ENCODE data around the gene ACSF3. TPM values are rescaled to one million over a fixed set of nuclear protein-coding genes. Genes with fewer than 3 reads are reported as not detected.

Gene ACSF3
- total and polyA plus RNA-seq, 2 of the 4 experiments (the other 2 are of a cell fraction): 9.5 to 14.2 TPM

- Histone ChIP-seq H2AK5ac (ENCODE audit: low read depth, low read length) (no peak overlapping the region), H3K79me1 (ENCODE audit: low read depth in 1 of 2, low read length in 2 of 2) (no peaks in the 10 kb centered on the region), H3K18ac (ENCODE audit: low read depth, low read length) (no peak overlapping the region), H2AK9ac (replicated peaks; ENCODE audit: low read depth, low read length, poor library complexity) (no peak overlapping the region), H2AFZ (replicated peaks; ENCODE audit: low read length, poor library complexity) (no peak overlapping the region), H3K14ac (replicated peaks; ENCODE audit: low read depth, low read length) (no peak overlapping the region), H4K8ac (ENCODE audit: low read depth in 2 of 2, low read length in 2 of 2) (no peak overlapping the region), H3K4me1 (ENCODE audit: control insufficient read depth, insufficient read depth, low read length) (peaks cover 8% of the 10 kb centered on the region), H2BK5ac (ENCODE audit: low read depth, low read length, poor library complexity, severe bottlenecking) (no peak overlapping the region), H3K23ac (ENCODE audit: low read depth, low read length) (no peak overlapping the region), H3K27ac (ENCODE audit: insufficient read depth, low read length) (no peak overlapping the region), H4K91ac (ENCODE audit: insufficient read depth, low read depth, low read length) (no peak overlapping the region), H3K9me1 (ENCODE audit: insufficient read depth, low read length) (no peaks in the 10 kb centered on the region), H3K9me3 (ENCODE audit: control insufficient read depth, insufficient read depth, low read length) (peaks cover 5% of the 10 kb centered on the region), H2BK15ac (ENCODE audit: low read depth, low read length) (no peak overlapping the region), H3K4me3 (ENCODE audit: insufficient read depth, low read depth, low read length) (no peak overlapping the region), H4K5ac (ENCODE audit: low read depth, low read length) (no peak overlapping the region), H3K4me2 (ENCODE audit: low read depth, low read length) (no peak overlapping the region), H3K56ac (ENCODE audit: extremely low read depth, insufficient read depth, low read length) (no peak overlapping the region), H3K9ac (ENCODE audit: low read depth, low read length) (no peak overlapping the region), H3K4ac (ENCODE audit: low read depth, low read length) (no peak overlapping the region), H3K36me3 (ENCODE audit: control insufficient read depth, insufficient read depth, low read length) (no peaks in the 10 kb centered on the region), H2BK20ac (ENCODE audit: low read depth, low read length) (no peak overlapping the region), H3K27me3 (ENCODE audit: control insufficient read depth, insufficient read depth, low read length) (peaks cover 32% of the 10 kb centered on the region), H4K20me1 (ENCODE audit: insufficient read depth, low read length) (peaks cover 7% of the 10 kb centered on the region), H2BK120ac (ENCODE audit: low read depth, low read length) (no peak overlapping the region)
- BruUV-seq (replicated peaks): no TSS peak
- in situ Hi-C loops (cut with MboI; ENCODE audit: low sequenced_read_pairs): no loop called here
- ATAC-seq (ENCODE audit: low read depth) (no peak), DNase-seq (no peak)
- TF ChIP-seq RFX5 (IDR thresholded peaks at IDR 0.05; ENCODE audit: low read depth, low read length): no peak
- TF ChIP-seq CHD1 (IDR thresholded peaks at IDR 0.05; ENCODE audit: low read depth, low read length): no peak
- TF ChIP-seq SMC3 (IDR thresholded peaks at IDR 0.05; ENCODE audit: low read depth, low read length): no peak
- no peak for TF ChIP-seq MXI1 (IDR thresholded peaks at IDR 0.05; ENCODE audit: borderline replicate concordance, low read depth, low read length)
- no peak for TF ChIP-seq BHLHE40 (IDR thresholded peaks at IDR 0.05; ENCODE audit: low read depth, low read length)
- TF ChIP-seq FOS (IDR thresholded peaks at IDR 0.05; ENCODE audit: low read depth, low read length): no peak
- TF ChIP-seq, protein P1, sequence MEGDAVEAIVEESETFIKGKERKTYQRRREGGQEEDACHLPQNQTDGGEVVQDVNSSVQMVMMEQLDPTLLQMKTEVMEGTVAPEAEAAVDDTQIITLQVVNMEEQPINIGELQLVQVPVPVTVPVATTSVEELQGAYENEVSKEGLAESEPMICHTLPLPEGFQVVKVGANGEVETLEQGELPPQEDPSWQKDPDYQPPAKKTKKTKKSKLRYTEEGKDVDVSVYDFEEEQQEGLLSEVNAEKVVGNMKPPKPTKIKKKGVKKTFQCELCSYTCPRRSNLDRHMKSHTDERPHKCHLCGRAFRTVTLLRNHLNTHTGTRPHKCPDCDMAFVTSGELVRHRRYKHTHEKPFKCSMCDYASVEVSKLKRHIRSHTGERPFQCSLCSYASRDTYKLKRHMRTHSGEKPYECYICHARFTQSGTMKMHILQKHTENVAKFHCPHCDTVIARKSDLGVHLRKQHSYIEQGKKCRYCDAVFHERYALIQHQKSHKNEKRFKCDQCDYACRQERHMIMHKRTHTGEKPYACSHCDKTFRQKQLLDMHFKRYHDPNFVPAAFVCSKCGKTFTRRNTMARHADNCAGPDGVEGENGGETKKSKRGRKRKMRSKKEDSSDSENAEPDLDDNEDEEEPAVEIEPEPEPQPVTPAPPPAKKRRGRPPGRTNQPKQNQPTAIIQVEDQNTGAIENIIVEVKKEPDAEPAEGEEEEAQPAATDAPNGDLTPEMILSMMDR (conservative IDR thresholded peaks at IDR 0.05; ENCODE audit: low read depth, low read length): no peak
- TF ChIP-seq ELK1 (IDR thresholded peaks at IDR 0.05; ENCODE audit: borderline replicate concordance, low read depth, low read length): no peak
- no peak for TF ChIP-seq USF2 (IDR thresholded peaks at IDR 0.05; ENCODE audit: low read depth, low read length)
- TF ChIP-seq RAD21 (IDR thresholded peaks at IDR 0.05; ENCODE audit: low read length): no peak
- no peak for TF ChIP-seq MAZ (IDR thresholded peaks at IDR 0.05; ENCODE audit: borderline replicate concordance, low read depth, low read length)
- intact Hi-C loops (cut with micrococcal nuclease): no loop called here
- dilution Hi-C loops (cut with HindIII; ENCODE audit: low sequenced_read_pairs, unreplicated experiment): no loop called here
- CTCF ChIA-PET: no interaction called here
- 82% methylated on average over 10 of the region's 26 CpGs; no CpG with 5 or more reads in 1 of the 2 experiments for WGBS, 2 experiments (ENCODE audit: extremely low coverage in 2 of 2, insufficient read length in 1 of 2)
- POLR2A ChIA-PET (ENCODE audit: unreplicated experiment): interaction anchor here (0.5 kb wide), 1 partner anchor 606 kb away, joined by 11 read pairs; no protein-coding TSS in a partner anchor
These were observed 104.2 kb downstream of the ACSF3 start for GRCh38 chr16:89197633-89198416.
